Bronchial epithelial cell (primary cell): ENCODE results near the gene EGFR. TPM values are rescaled to one million over a fixed set of nuclear protein-coding genes. Genes with fewer than 3 reads are reported as not detected.

Experiments
- DNase-seq: peaks from one replicate; pipeline ENCODE4 v3.0.0-alpha.2; 2010; ENCODE audit warnings: low read depth
- FAIRE-seq: peaks from 2 replicates; lab custom pipeline; 2011; peaks lifted over from hg19 to GRCh38; lab: Jason Lieb, UNC
- H3K27me3 ChIP-seq: 2 replicates; pipeline ENCODE4 v1.5.1; 2011; ENCODE audit warnings: low read length; ENCODE audit not compliant: control insufficient read depth, insufficient read depth
- H3K36me3 ChIP-seq: 2 replicates; pipeline ENCODE4 v1.5.1; 2011; ENCODE audit warnings: low read length; ENCODE audit not compliant: control insufficient read depth, insufficient read depth
- H3K4me3 ChIP-seq: 2 replicates; pipeline ENCODE4 v1.5.1; 2011; ENCODE audit warnings: mild to moderate bottlenecking, low read depth, low read length, control low read depth
- total RNA-seq: library from RNA; depleted of rRNA; stranded (reverse); fragments of >200 nt; gene quantifications from 2 replicates; pipeline ENCODE4 v1.2.1, GENCODE V29; 2014
- TF ChIP-seq, protein P1 (sequence below): IDR thresholded peaks from 2 replicates; pipeline ENCODE4 v1.5.1; 2011; ENCODE audit warnings: mild to moderate bottlenecking, moderate library complexity, low read length, control low read depth, inconsistent platforms; ENCODE audit not compliant: insufficient read depth, severe bottlenecking

EGFR gene
- total RNA-seq, 1 donor from 2014 or later = 137 TPM

- TF ChIP-seq, protein P1, sequence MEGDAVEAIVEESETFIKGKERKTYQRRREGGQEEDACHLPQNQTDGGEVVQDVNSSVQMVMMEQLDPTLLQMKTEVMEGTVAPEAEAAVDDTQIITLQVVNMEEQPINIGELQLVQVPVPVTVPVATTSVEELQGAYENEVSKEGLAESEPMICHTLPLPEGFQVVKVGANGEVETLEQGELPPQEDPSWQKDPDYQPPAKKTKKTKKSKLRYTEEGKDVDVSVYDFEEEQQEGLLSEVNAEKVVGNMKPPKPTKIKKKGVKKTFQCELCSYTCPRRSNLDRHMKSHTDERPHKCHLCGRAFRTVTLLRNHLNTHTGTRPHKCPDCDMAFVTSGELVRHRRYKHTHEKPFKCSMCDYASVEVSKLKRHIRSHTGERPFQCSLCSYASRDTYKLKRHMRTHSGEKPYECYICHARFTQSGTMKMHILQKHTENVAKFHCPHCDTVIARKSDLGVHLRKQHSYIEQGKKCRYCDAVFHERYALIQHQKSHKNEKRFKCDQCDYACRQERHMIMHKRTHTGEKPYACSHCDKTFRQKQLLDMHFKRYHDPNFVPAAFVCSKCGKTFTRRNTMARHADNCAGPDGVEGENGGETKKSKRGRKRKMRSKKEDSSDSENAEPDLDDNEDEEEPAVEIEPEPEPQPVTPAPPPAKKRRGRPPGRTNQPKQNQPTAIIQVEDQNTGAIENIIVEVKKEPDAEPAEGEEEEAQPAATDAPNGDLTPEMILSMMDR = no peak
- no peak overlapping the region for H3K4me3 ChIP-seq
- DNase-seq (no peak), FAIRE-seq (no peak)
- H3K36me3 ChIP-seq = peaks cover 2% of the 10 kb centered on the region
- H3K27me3 ChIP-seq = no peaks in the 10 kb centered on the region
Observed at GRCh38 chr7:55016061-55016745, 2.6 kb upstream of the EGFR start.

DNA sequence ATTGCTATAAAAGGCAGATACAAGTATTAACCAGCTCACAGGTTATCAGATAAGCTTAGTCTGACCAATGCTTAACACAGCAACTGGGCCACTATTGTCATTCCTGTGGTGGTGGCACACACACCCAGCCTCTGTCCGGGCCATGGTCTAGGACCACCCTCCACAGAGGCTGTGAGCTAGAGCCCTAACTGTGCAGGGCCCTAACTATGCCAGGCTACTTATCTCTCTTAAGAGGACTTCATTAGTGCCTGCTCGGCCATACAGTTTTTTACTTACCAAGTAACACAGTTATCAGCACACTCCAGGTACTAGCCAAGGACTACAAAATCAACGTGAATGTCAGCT lies 2.1 kb upstream of the EGFR start:
- Histone ChIP-seq H3K4me3 (no peak overlapping the region), H3K27me3 (no peaks in the 10 kb centered on the region), H3K36me3 (peaks cover 3% of the 10 kb centered on the region)
- TF ChIP-seq, protein P1 = no peak
- DNase-seq (no peak), FAIRE-seq (peak; percentile 47)

GRCh38 chr7:55017841-55018240 lies 976 bp upstream of the EGFR start:
- no peaks in the 10 kb centered on the region for H3K27me3 ChIP-seq
- FAIRE-seq (no peak), DNase-seq (no peak)
- peaks cover 6% of the 10 kb centered on the region for H3K36me3 ChIP-seq
- TF ChIP-seq, protein P1 = no peak
- H3K4me3 ChIP-seq = no peak overlapping the region

DNA sequence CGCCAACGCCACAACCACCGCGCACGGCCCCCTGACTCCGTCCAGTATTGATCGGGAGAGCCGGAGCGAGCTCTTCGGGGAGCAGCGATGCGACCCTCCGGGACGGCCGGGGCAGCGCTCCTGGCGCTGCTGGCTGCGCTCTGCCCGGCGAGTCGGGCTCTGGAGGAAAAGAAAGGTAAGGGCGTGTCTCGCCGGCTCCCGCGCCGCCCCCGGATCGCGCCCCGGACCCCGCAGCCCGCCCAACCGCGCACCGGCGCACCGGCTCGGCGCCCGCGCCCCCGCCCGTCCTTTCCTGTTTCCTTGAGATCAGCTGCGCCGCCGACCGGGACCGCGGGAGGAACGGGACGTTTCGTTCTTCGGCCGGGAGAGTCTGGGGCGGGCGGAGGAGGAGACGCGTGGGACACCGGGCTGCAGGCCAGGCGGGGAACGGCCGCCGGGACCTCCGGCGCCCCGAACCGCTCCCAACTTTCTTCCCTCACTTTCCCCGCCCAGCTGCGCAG lies 424 bp downstream of the EGFR start:
- TF ChIP-seq, protein P1 = no peak
- peaks cover 7% of the 10 kb centered on the region for H3K36me3 ChIP-seq
- H3K4me3 ChIP-seq = peak overlapping the region; percentile 75
- FAIRE-seq = no peak
- no peak for DNase-seq
- no peaks in the 10 kb centered on the region for H3K27me3 ChIP-seq

- Histone ChIP-seq H3K36me3 (peaks cover 8% of the 10 kb centered on the region), H3K4me3 (peak overlapping the region; percentile 75), H3K27me3 (no peaks in the 10 kb centered on the region)
- DNase-seq (no peak), FAIRE-seq (no peak)
- TF ChIP-seq, protein P1 = peak; percentile 9
Observed at GRCh38 chr7:55019691-55020465, 1.1 kb downstream of the EGFR start.
